Left lung (tissue), 14 donors: ENCODE measurements around the gene LIPN. TPM values are rescaled to one million over a fixed set of nuclear protein-coding genes. Genes with fewer than 3 reads are reported as not detected.

Experiments used
- ATAC-seq: fragments of 200-7000 bp; cut with Tn5 transposase; one replicate; pipeline ENCODE4 v1.9.1; 2020; ENCODE audit warnings: moderate library complexity
- DNase-seq, 4 donors: peaks; one replicate each; pipeline ENCODE4 v3.0.0-alpha.2; 2013 to 2020
- H3K27ac ChIP-seq, 2 donors: fragments of 200-600 bp; sonication (generic) in 1 of 2; one replicate each; pipeline versions ENCODE4 v1.5.0 to v1.8.0; 2020 to 2021
- H3K27me3 ChIP-seq, 2 donors: fragments of 200-600 bp; sonication (generic) in 1 of 2; one replicate each; pipeline versions ENCODE4 v1.5.0 to v1.8.0; 2020 to 2021
- H3K36me3 ChIP-seq, 2 donors: fragments of 200-600 bp; sonication (generic) in 1 of 2; one replicate each; pipeline versions ENCODE4 v1.5.0 to v1.8.0; 2020 to 2021
- H3K4me1 ChIP-seq, 2 donors: fragments of 200-600 bp; one replicate each; pipeline ENCODE4 v1.8.0; 2021
- H3K4me3 ChIP-seq, 2 donors: fragments of 200-600 bp; sonication (generic) in 1 of 2; one replicate each; pipeline versions ENCODE4 v1.5.0 to v1.8.0; 2020 to 2021; ENCODE audit warnings: mild to moderate bottlenecking in 1 of 2
- H3K9me3 ChIP-seq, 2 donors: fragments of 200-600 bp; sonication (generic) in 1 of 2; one replicate each; pipeline versions ENCODE4 v1.5.0 to v1.8.0; 2020 to 2021
- CTCF ChIP-seq, 2 donors: fragments of 200-600 bp; sonication (generic) in 1 of 2; IDR thresholded peaks; one replicate each; pipeline versions ENCODE4 v1.5.0 to v1.8.0; 2021; ENCODE audit warnings: antibody characterized with exemption in 2 of 2
- intact Hi-C, 2 donors: fragments of 100-400 bp; cut with DNase I; formaldehyde crosslinking; loops; one replicate each; pipeline versions ENCODE4 v1.11.2 to v1.14.2; 2022
- long read RNA-seq, 12 donors: library from polyadenylated mRNA in 2 of 12; unstranded in 2 of 12; transcript quantifications; one replicate each; pipeline ENCODE4 v2.0.0 and lab custom pipeline, GENCODE V29; 2019 to 2026
- polyA plus RNA-seq, 6 donors: library from polyadenylated mRNA; unstranded; fragments of 120-200 nt; gene quantifications; one replicate each; pipeline ENCODE4 v1.2.1, GENCODE V29; 2013; ENCODE audit not compliant: insufficient read length in 6 of 6
- total RNA-seq, 2 donors: library from RNA; stranded (reverse); fragmentation: NEBNext Ultra II Directional; extraction: Animal tissue kit (Norgen Biotek cat#: 25700); gene quantifications; one replicate each; pipeline ENCODE4 v1.2.1, GENCODE V29; 2021
- donor health status: DM: no; HTN: yes; CAD: no.
- donor health status: DM: no; HTN: no; CAD: no.

Gene LIPN
- 1 to 10 TPM in 1 of 2 donors, not detected in 1; 1.2 TPM for total RNA-seq
- not detected for polyA plus RNA-seq
- long read RNA-seq, donor 1, result 0 reads
- long read RNA-seq, donor 2, result 0 reads
- long read RNA-seq, donor 3, result 0 reads
- long read RNA-seq, donor 4, result 0 reads
- long read RNA-seq, donor 5, result 0 reads
- long read RNA-seq, donor 6, result 0 reads
- long read RNA-seq, donor 7, result 0 reads
- long read RNA-seq, donor 8, result 0 reads
- long read RNA-seq, donor 9, result 0 reads
- long read RNA-seq, donor 10, result 0 reads
- long read RNA-seq, donor 11, result 0 reads
- long read RNA-seq, donor 12, result 0 reads

GRCh38 chr10:88759366-88760101 lies at the start of gene LIPN:
LIPN (plus strand) TSS chr10:88760020; CDS start chr10:88761406, 1,386 bp downstream.
- peak within 1 kb of the TSS in 1 of 2 donors; percentile 81 for H3K27ac ChIP-seq
- ATAC-seq (peak; percentile 78), DNase-seq (peak in 2 of 4 donors; percentile 1 to 43)

GRCh38 chr10:88715517-88715916 lies 44.3 kb upstream of the LIPN start:
- no peak for TF ChIP-seq CTCF (IDR thresholded peaks at IDR 0.05)
- ATAC-seq, result no peak

More at GRCh38 chr10:88759366-88760101, at the start of gene LIPN:
- H3K9me3 ChIP-seq, result no peaks in the 10 kb centered on the region
- no peak for TF ChIP-seq CTCF (IDR thresholded peaks at IDR 0.05)
- no peaks in the 10 kb centered on the region for H3K36me3 ChIP-seq
- H3K27me3 ChIP-seq, result no peaks in the 10 kb centered on the region
- no peak within 1 kb of the TSS for H3K4me3 ChIP-seq
- H3K4me1 ChIP-seq, result no peaks in the 10 kb centered on the region
- intact Hi-C loops, result no loop called here

GRCh38 chr10:88721392-88721791 lies 38.4 kb upstream of the LIPN start:
- no peak overlapping the region for H3K27ac ChIP-seq
- TF ChIP-seq CTCF (IDR thresholded peaks at IDR 0.05), result no peak
- no peaks in the 10 kb centered on the region for H3K9me3 ChIP-seq
- DNase-seq, result no peak
- H3K36me3 ChIP-seq, result no peaks in the 10 kb centered on the region
- H3K27me3 ChIP-seq, result no peaks in the 10 kb centered on the region
- no peak for ATAC-seq
- no peak overlapping the region for H3K4me3 ChIP-seq
- H3K4me1 ChIP-seq, result no peaks in the 10 kb centered on the region
- intact Hi-C loops, result no loop called here

More at GRCh38 chr10:88715517-88715916, 44.3 kb upstream of the LIPN start:
- no peaks in the 10 kb centered on the region for H3K4me1 ChIP-seq
- H3K9me3 ChIP-seq, result no peaks in the 10 kb centered on the region
- H3K4me3 ChIP-seq, result no peak overlapping the region
- DNase-seq, result no peak
- H3K36me3 ChIP-seq, result no peaks in the 10 kb centered on the region
- no peak overlapping the region for H3K27ac ChIP-seq
- intact Hi-C loops, result no loop called here
- no peaks in the 10 kb centered on the region for H3K27me3 ChIP-seq

- no peak for TF ChIP-seq CTCF (IDR thresholded peaks at IDR 0.05)
- intact Hi-C loops, result no loop called here
- no peak overlapping the region for H3K27ac ChIP-seq
- ATAC-seq, result no peak
- H3K4me3 ChIP-seq, result no peak overlapping the region
- H3K9me3 ChIP-seq, result no peaks in the 10 kb centered on the region
- H3K27me3 ChIP-seq, result peaks cover 0 to 7% of the 10 kb centered on the region in 2 donors
- no peaks in the 10 kb centered on the region for H3K36me3 ChIP-seq
- DNase-seq, result no peak
- H3K4me1 ChIP-seq, result no peaks in the 10 kb centered on the region
Observed at GRCh38 chr10:88725798-88726197, 34.0 kb upstream of the LIPN start.

- H3K36me3 ChIP-seq, result no peaks in the 10 kb centered on the region
- peak in 2 of 4 donors; percentile 32 to 76 for DNase-seq
- H3K27me3 ChIP-seq, result peaks cover 0 to 7% of the 10 kb centered on the region in 2 donors
- ATAC-seq, result no peak
- H3K9me3 ChIP-seq, result no peaks in the 10 kb centered on the region
- no peak overlapping the region for H3K4me3 ChIP-seq
- intact Hi-C loops, result no loop called here
- no peak overlapping the region for H3K27ac ChIP-seq
- no peak for TF ChIP-seq CTCF (IDR thresholded peaks at IDR 0.05)
- no peaks in the 10 kb centered on the region for H3K4me1 ChIP-seq
Observed at GRCh38 chr10:88728107-88728763, 31.6 kb upstream of the LIPN start.
